ENCODE measurements around the gene KCNG2.

DNA sequence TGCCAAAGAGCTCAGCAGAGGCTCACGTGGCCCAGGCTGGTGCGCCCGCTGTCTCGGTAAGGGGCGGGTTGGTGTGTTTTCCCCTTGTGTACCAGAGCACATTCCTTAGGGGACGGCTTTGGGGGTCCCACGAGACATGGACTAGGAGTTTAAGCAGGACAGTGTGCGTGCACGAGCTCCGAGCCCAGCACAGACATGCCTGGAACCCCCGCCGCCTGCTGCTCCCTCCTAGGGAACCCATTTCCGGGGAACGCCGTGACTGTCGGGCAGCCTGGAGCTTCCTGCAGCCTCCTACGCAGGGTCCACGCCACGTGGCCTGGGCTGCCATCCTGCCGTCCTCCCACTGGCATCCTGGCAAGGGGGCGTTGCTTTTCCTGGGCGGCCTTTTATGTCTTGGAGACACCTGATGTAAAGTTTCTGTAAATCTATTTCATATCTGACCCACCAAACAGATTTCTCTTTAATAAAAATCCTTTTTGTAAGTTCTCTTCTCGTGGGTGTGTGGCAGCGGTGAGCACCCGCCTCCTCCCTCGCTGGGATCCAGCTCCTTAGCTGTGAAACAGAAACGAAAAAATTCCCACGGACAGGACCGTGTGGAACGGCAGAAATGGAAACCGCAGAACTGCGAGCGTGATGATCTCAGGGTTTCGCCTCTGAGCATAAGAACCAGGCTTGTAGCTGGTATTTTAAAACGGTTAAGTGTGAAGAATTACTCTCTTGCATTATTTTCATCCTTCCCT lies 43.5 kb upstream of the KCNG2 start:
- no peak for TF ChIP-seq CTCF (conservative IDR thresholded peaks at IDR 0.05)
- no peak for TF ChIP-seq ZFX (IDR thresholded peaks at IDR 0.05)
